OCI-M2 (cell line): ENCODE measurements around the gene CCNF.

Experiments used
- DNase-seq: peaks from one replicate; lab custom pipeline; 2025; ENCODE audit not compliant: unreplicated experiment; lab: John Stamatoyannopoulos, UW

CCNF gene

DNA sequence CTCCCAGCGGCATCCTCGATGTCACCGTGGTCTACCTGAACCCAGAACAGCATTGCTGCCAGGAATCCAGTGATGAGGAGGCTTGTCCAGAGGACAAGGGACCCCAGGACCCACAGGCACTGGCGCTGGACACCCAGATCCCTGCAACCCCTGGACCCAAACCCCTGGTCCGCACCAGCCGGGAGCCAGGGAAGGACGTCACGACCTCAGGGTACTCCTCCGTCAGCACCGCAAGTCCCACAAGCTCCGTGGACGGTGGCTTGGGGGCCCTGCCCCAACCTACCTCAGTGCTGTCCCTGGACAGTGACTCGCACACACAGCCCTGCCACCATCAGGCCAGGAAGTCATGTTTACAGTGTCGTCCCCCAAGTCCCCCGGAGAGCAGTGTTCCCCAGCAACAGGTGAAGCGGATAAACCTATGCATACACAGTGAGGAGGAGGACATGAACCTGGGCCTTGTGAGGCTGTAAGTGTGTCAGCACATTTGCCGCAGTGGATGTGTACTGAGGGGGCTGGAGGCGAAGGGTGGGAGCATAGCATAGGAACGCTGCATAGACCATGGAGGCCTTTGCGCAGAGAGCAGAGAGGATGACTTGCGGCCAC, 27.4 kb downstream of the CCNF start:
- no peak for DNase-seq

DNA sequence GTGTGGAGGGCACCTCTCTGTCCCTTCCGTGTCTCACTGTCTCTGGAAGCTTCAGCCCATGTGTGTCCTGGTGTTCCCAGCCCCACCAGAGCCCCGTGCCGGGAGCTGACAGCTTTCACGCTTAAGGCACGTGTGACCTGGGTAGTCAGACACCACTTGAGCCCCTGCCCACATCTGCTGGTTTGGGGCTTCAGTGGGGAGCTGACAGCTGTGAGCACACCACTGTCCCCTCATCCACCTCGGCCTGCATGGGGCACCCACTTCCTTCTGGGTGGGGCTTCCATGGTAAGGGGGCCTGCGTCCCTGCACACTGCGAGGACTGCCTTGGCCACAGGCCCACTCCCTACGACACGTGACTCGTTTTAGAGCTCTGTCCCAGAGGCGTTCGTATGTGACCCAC, 28.0 kb downstream of the CCNF start:
- DNase-seq, result no peak

DNA sequence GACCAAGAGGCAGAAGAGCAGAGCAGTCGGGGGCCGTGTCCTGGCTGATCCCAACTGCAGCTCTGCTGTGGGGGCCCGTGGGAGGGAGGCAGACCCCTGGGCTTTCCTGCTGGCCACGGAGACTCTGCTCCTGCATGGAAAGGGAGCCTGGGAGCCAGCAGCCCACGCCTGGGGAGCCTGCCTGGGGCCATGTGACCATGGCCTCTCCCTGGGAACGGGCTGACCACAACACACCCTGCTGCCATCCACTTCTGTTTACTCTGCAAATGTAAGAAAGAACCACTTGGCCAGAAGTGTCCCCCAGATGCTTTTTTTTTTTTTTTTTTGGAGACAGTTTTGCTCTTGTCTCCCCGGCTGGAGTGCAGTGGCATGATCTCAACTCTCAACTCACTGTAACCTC, 28.7 kb downstream of the CCNF start:
- DNase-seq, result no peak

DNA sequence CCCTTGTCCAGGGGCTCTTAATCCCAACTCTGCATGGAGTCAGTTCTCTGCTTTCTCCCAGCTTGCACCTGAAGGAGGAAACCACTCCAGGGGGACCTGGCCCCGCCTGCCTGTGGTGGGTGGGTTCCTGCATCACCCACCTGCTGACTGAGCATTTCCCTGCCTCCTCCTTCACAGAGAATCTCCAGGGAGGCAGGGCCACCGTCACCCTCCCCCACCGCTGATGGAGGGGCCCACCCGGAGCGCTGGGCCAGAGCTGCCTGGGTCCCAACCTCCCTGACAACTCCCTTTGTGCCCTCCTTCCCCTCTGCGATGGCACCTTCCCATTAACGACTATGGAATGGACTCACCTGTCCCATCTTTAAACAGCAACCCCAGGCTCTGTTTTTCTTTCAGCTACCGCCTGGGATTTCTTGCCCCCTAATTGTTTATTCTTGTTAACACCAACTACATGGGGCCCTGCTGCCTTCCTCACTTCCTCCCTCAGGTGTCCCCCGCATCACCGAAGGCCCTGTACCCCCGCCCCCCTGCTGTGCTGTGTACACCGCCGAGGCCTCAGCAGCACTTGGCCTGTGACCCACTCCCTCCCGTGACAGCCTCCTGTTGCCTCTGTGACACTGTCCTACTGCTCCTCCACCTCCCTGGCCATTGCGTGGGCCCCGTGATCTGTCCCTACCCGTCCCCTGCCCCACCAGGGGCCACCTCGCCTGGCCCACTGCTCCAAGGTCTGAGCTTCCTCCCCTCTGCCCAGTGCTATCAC, 29.8 kb downstream of the CCNF start:
- no peak for DNase-seq

DNA sequence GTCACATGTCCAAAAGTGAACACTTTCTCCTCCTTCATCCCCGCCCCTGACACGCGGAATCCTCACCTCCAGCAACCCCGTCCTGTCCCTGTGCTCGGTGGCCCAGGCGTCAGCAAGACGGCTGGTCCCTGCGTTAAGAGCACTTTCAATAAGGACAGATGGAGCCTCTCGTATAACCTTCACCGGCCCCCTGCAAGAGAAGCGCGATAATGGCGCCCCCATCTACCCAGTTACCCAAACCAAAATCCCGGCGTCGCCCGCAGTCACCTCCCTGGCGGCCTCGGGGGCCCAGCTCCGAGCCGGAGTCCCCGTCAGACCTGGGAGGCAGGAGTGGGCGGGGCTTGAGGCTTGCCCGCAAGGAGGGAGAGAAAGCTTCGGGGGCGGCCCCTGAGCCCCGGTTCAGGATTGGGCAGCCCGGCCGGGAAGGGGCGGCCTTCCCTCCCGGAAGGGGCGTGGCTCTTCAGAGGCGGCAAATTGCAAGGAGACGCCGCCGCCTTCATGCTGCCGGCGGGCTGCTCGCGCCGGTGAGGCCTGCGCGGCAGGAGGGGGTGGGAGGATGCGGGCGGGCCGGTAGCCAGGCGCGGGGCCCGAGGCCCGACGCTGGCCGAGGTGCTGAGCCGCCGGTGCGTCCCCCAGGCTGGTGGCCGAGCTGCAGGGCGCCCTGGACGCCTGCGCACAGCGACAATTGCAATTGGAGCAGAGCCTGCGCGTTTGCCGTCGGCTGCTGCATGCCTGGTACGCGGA, 30.6 kb downstream of the CCNF start, which contains the start of gene TEDC2:
Gene TEDC2 (plus strand): TSS at position 463 of the 744 bp plus-strand sequence. CDS start 36 bp downstream, at position 499.
- peak; percentile 55 for DNase-seq

DNA sequence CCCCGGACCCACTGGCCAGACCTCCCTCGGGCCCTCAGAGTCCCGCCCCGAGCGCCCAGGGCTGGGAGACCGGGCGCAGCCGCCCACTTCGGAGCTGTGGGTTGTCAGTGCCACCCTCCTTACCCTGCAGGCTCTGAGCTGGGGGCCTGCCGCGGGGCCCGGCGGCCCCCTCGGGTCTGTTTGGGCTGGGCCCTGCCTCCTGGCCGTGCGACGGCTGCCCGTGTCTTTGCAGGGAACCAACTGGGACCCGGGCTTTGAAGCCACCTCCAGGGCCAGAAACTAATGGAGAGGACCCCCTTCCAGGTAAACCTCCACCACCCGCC, 31.1 kb downstream of the CCNF start:
- no peak for DNase-seq

DNA sequence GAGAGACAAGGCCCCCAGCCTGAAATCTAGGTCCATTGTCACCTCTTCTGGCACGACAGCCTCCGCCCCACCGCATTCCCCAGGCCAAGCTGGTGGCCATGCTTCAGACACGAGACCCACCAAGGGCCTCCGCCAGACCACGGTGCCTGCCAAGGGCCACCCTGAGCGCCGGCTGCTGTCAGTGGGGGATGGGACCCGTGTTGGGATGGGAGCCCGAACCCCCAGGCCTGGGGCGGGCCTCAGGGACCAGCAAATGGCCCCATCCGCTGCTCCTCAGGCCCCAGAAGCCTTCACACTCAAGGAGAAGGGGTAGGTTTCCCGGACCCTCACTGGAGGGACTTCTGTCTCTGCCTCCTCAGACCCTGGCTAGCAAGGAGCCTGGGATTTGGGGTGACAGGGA, 31.7 kb downstream of the CCNF start:
- no peak for DNase-seq

DNA sequence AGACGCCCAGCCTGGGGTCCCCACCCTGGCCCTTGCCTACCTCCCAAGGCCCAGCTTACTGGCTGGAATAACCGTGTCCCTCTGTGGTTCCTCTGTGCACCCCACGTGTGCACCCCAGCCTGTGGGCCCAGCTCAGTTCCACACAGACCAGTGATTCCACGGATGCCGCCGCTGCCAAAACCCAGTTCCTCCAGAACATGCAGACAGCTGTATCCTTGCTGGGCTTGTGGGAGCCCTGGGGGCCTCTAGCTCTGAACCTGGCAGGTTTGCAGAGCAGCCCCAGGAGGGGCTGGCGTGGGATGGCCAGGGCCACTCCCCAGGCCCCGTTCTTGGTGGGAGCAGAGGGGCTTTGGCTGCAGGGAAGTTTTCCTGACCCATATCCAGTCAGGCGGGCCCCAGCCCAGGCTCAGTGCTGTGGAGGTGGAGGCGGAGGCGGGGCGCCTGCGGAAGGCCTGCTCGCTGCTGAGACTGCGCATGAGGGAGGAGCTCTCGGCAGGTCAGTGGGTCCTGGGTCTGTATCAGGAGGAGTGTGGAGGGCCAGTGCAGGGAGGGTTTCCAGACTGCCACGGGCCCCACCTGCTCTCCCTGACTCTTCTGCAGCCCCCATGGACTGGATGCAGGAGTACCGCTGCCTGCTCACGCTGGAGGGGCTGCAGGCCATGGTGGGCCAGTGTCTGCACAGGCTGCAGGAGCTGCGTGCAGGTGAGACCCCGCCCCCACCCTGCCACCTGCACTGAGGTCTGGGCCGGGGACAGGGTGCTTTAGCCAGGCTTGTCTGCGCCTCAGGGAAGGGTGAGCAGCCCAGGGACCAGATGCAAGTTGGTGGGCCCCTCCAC, 33.0 kb downstream of the CCNF start:
- no peak for DNase-seq

DNA sequence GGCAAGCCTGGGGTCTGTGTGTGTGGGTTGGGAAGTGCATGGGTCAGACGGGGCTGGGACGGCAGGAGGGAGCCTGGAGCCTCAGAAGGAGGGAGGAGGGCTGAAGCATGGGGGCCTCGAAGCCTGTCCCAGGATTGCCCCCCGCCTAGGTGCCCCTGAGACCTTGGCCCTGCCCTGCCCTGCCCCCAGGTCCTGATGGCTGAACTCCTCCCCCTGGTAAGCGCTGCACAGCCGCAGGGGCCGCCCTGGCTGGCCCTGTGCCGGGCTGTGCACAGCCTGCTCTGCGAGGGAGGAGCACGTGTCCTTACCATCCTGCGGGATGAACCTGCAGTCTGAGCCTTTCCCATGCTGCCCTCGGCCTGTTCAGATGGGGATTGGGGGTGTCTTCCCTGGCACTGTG, 35.1 kb downstream of the CCNF start:
- no peak for DNase-seq

DNA sequence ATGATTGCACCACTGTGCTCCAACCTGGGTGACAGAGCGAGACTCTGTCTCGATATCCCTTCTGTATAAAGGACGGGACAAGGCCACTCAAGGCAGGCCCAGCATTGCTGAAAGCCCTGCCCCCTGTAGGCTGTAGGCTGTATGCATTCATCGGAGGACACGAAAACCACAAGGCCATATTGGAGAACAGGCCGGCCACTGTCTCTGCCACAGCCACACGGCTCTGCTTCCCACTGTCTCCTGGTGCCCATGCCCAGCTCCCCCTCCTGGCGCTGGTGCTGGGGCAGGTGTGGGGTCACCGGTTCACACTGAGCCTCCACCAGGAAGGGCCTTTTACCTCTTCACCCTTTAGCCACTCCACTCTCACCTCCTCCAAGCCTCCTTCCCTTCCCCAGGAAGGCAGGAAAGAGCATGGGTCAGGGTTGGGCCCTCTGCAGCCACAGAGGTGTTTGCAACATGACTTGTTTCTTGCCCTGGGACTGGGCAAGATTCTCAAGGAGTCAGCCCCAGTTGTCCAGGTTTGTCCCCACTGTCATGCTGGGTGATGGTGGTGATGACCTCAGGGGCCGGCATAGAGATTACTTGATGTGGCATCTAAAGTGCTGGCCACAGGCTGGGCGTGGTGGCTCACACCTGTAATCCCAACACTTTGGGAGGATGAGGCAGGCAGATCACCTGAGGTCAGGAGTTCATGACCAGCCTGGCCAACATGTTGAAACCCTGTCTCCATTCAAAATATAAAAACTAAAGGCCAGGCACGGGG, 36.6 kb downstream of the CCNF start:
- DNase-seq, result no peak

DNA sequence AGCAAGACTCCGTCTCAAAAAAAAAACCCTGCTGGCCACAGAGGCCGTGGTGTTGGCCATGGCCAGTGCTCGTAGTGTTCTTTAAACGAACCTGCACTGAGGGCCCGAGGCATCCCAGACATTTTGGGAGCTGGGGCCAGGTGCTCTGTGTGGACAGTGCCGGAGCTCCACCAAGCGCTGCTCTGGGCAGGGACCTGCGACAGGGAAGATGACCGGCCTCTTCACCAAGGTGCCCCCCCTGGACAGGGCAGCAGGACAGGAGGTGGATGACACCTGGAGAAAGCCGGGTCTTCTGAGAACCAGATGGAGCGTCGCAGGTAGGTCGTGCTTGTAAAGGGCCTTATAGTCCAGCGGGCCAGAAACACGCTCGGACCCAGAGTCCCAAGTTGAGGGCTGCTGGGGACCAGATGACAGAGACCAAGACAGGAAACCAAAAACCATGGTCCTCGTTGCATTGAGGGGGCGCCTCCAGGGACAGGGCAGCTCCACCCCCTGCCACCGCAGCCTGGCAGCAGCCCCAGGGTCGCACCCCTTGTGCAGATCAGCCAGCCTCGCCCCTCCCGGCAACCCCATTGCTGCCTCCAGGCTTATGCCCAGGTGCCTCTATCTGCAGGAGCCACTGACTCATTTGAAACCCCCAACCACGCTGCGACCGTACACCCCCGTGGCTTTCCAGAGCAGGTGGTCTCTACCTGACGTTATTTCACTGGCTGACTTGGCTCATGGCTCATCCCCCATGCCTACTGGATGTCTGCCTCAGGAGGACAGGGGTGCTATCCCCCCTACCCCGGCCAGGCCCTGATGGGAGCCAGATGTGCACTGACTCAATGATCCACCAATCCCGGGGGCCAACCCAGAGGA, 37.6 kb downstream of the CCNF start:
- no peak for DNase-seq

DNA sequence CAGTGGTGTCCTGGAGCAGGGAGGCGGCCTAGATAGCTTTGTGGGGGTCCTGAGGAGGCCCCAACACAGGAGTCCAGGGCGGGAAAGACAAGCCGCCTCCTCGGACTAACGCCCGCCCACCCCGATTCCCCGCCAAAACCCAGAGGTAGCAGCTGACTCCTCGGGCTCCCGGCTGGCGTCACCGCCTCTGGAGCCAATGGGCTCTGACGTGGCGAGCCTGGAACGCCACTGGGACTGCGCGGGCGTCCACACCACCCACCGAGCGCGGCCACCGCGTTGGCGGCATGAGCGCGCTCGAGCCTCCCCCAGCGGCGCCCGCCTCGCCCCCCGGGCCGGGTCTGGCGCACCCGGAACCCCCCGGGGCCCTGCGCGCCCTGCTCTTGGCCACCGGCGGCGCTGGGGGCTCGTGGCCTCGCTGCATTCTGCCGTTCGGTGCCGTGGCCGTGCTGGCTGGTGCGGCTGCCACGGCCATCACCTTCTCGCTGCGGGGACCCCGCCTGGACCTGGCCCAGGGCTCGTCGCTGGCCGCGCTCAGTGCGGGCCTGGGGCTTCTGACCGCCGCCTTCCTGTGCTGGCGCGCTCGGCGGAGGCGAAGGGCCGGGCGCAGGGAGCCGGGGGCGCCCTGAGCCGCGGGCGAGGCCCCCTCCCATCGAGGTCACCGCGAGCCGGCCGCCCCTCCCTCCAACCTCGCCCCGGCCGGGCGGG, 38.4 kb downstream of the CCNF start:
- no peak for DNase-seq

DNA sequence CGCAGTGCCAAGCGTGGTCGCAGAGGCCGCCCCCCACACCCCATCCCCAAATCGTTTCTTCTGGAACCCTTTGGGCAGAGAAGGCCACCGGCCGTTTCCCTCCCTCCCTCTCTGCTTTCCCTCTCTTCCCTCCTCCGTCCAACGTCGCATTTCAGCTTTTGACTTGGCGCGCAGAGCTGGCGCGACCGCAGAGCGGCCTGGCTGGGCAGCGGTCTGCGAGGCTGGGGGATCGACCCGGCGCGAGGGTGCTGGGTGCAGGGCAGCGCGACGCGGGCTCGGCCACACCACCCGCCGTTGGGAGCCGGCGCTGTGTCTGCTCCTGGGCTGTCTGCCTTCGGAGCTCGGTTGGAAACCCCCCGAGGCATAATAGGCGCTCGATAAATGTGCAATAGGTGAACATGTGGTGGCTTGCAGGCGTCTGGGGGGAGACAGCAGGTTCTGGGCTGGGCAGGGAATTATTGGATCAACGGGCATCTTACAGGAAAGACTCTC, 39.0 kb downstream of the CCNF start:
- DNase-seq, result no peak

DNA sequence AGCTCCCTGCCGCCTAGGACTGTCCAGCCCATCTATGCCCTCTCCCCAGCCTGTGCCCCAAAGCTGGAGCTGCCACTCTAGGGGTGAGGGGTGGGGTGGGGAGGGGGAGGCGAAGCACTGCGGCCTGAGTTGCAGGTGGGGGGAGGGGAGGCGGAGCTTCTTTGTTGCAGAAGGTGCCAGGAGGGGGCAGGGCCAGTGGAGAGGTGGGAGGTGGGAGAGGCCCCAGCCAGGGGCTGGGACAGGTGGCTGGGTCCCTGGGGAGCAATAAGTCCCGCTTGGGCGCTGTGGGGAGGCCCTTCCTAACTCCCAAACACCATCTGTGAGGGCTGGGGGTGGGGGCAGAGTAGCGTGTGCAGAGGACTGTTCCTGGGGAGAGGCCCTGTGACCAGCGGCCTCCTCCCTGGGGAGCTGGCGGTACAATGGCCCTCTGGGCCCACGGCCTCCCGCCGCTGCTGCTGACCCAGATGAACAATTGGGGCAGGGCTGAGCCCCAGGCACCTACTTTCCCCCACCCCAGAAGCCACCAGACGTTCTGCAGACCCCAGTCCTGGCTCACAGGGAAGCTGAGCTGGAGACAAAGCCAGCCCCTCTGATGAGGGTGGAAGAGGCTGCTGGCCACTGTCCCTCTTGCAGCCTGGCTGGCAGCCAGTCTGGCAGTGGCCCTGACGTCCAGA, 39.6 kb downstream of the CCNF start:
- DNase-seq, result no peak

DNA sequence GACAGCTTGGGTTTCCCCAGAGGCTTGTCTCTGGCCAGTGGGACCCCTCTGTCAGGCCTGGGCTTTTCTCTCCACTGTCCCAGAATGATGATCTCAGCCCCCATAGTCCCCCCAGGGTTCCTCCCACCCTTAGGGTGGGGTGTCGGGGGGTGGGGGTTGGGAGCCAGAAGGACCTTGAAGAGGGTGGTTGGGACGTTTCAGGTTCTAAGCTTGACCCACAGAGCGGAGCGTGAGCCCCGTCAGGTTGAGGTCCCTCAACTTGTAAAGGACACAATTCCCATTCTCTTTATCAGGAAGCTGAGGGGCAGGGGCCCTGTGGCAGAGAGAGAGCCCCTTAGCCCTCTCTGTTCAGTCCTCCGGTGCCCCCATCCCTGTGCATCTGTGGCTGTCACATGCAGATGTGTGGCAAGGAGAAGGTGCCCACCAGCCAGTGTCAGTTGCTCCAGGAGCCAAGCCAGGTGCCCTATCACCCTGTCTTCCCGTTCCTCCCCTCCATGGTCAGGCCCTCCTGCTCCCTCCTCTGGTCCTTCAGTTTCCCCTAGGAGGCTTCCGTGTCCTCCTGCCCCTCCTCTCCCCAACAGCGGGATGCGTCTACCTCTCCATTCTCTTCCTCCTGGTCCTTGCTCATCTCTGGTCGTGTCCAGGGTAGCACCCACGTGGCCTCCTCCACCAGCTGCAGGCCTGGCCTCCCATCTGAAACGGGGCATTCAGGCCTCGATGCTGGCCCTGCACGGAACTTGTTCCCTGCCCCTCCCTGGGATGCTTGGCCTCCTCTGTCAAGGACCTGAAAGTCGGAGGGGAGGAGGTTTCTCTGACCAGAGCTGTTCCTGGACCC, 40.4 kb downstream of the CCNF start:
- no peak for DNase-seq

DNA sequence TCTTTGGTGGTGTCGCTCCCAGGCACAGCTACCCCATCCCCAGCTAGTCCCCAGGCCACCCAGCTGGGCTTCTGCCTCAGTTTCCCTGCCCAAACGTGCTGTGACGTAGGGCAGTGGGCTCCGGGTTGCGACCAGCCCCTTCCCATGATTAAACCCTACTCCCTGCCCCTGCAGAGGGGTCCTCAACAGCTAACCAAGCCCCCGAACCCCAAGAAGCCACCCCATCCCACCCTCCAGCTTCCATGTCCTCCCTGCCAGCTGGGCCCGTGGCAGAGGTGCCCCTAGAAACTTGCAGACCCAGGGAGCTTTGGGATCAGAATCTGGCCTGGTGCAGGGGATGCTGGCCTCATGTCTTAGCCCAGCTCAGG, 41.0 kb downstream of the CCNF start:
- DNase-seq, result no peak

DNA sequence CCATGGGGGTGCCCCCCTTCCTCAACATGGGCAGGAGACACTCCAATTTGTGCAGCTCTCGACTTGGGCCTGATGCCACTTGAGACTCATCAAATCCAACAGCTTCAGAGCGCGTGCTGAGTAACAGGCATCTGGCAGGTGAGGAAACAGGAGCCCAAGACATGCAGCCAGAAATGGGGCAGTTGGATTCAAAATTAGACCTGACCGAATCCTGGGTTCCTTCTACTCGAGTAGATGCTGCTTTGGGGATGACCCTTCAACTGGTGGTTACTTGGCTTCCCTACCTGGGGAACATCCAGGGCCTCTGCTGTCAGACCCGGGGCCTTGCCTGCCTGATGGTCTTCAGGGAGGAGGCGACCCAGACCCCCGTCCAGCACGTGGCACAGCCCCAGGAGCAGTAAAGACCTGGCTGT, 41.4 kb downstream of the CCNF start:
- DNase-seq, result no peak
